B cell (primary cell): Measurements from ENCODE around the gene BRIP1. TPM values are rescaled to one million over a fixed set of nuclear protein-coding genes. Genes with fewer than 3 reads are reported as not detected.

Source experiments
- ATAC-seq: fragments of 200-7000 bp; cut with Tn5 transposase; one replicate; pipeline ENCODE4 v1.10.0; 2021; ENCODE audit warnings: low read depth, mild to moderate bottlenecking, moderate number of reproducible peaks, moderate library complexity
- CTCF ChIA-PET: fragments of 350-600 bp; sonication (Branson Sonifier 250); formaldehyde crosslinking; loops from one replicate; lab custom pipeline; 2021; ENCODE audit warnings: antibody characterized with exemption, inconsistent platforms; lab: Charles Lee
- POLR2A ChIA-PET: fragments of 350-600 bp; sonication (Branson Sonifier 250); formaldehyde crosslinking; loops from one replicate; lab custom pipeline; 2021; ENCODE audit warnings: antibody characterized with exemption; lab: Charles Lee
- DNase-seq: peaks from one replicate; pipeline ENCODE4 v3.0.0; 2013
- H2AFZ ChIP-seq: 2 replicates; pipeline ENCODE4 v1.6.1; 2012; ENCODE audit warnings: mild to moderate bottlenecking, low read depth, low read length; ENCODE audit not compliant: insufficient read depth, poor library complexity, severe bottlenecking
- H3K27ac ChIP-seq, 2 donors: 1 replicate in 1 of 2; 2 replicates in 1 of 2; pipeline ENCODE4 v1.5.1; 2012 to 2013; ENCODE audit warnings: low read length in 2 of 2, mild to moderate bottlenecking in 2 of 2, moderate library complexity in 1 of 2
- H3K27me3 ChIP-seq, 4 experiments: fragments of 200-600 bp in 1 of 4; sonication (generic) in 1 of 4; replicated peaks in 1 of 4; 1 replicate in 2 of 4; 2 replicates in 2 of 4; pipeline versions ENCODE4 v1.6.1 to v1.7.0; 2013 to 2016; ENCODE audit warnings: low read length in 3 of 4, mild to moderate bottlenecking in 2 of 4, mixed read lengths in 1 of 4, moderate library complexity in 1 of 4; ENCODE audit not compliant: insufficient read depth in 4 of 4, control insufficient read depth in 3 of 4; ENCODE audit errors: control extremely low read depth in 1 of 4
- H3K36me3 ChIP-seq, 2 experiments: replicated peaks in 1 of 2; 1 replicate in 1 of 2; 2 replicates in 1 of 2; pipeline versions ENCODE4 v1.6.1 to v1.7.1; 2013; ENCODE audit warnings: low read length in 1 of 2; ENCODE audit not compliant: insufficient read depth in 2 of 2, control insufficient read depth in 1 of 2; ENCODE audit errors: control extremely low read depth in 1 of 2, extremely low read depth in 1 of 2
- H3K4me1 ChIP-seq, 2 donors: fragments of 200-600 bp in 1 of 2; sonication (generic) in 1 of 2; 1 replicate in 1 of 2; 2 replicates in 1 of 2; pipeline versions ENCODE4 v1.5.1 to v1.6.1; 2013 to 2017; ENCODE audit warnings: low read length in 2 of 2; ENCODE audit not compliant: control insufficient read depth in 2 of 2, insufficient read depth in 2 of 2
- H3K4me2 ChIP-seq: replicated peaks from 2 replicates; pipeline ENCODE3; 2012; ENCODE audit warnings: mild to moderate bottlenecking, low read depth, low read length; ENCODE audit not compliant: poor library complexity, severe bottlenecking
- H3K4me3 ChIP-seq, 5 experiments: fragments of 200-600 bp in 1 of 5; sonication (generic) in 1 of 5; 1 replicate in 3 of 5; 2 replicates in 2 of 5; pipeline versions ENCODE4 v1.5.1 to v1.7.0; 2011 to 2016; ENCODE audit warnings: low read length in 4 of 5, mild to moderate bottlenecking in 4 of 5, low read depth in 2 of 5, control low read depth in 1 of 5, moderate library complexity in 1 of 5; ENCODE audit not compliant: insufficient read depth in 1 of 5; ENCODE audit errors: control extremely low read depth in 1 of 5, extremely low read depth in 1 of 5
- H3K79me2 ChIP-seq: fragments of 200-600 bp; sonication (generic); one replicate; pipeline ENCODE4 v1.6.0; 2016; ENCODE audit warnings: low read length; ENCODE audit not compliant: control insufficient read depth, insufficient read depth
- H3K9ac ChIP-seq: fragments of 200-600 bp; sonication (generic); 2 replicates; pipeline ENCODE4 v1.6.1; 2017; ENCODE audit warnings: mild to moderate bottlenecking, low read length, moderate library complexity
- H3K9me3 ChIP-seq, 3 donors: one replicate each; pipeline versions ENCODE4 v1.6.1 to v1.7.1; 2013; ENCODE audit warnings: low read length in 2 of 3; ENCODE audit not compliant: control insufficient read depth in 2 of 3, insufficient read depth in 1 of 3; ENCODE audit errors: control extremely low read depth in 1 of 3
- H4K20me1 ChIP-seq: 2 replicates; pipeline ENCODE4 v1.6.0; 2012; ENCODE audit warnings: mild to moderate bottlenecking, low read length; ENCODE audit not compliant: insufficient read depth, control insufficient read depth, poor library complexity, severe bottlenecking
- H3K27ac Mint-ChIP-seq: one replicate; pipeline ENCODE4 v1.8.0; 2021; ENCODE audit warnings: mixed read lengths
- H3K27me3 Mint-ChIP-seq: one replicate; pipeline ENCODE4 v1.8.0; 2021; ENCODE audit warnings: mixed read lengths
- H3K4me1 Mint-ChIP-seq: one replicate; pipeline ENCODE4 v1.8.0; 2021; ENCODE audit warnings: mixed read lengths
- H3K4me3 Mint-ChIP-seq: one replicate; pipeline ENCODE4 v1.8.0; 2021; ENCODE audit warnings: mixed read lengths
- H3K9me3 Mint-ChIP-seq: one replicate; pipeline ENCODE4 v1.8.0; 2022; ENCODE audit warnings: mixed read lengths; ENCODE audit not compliant: insufficient read depth
- EZH2 ChIP-seq: IDR thresholded peaks from 2 replicates; pipeline ENCODE4 v1.6.1; 2012; ENCODE audit warnings: borderline replicate concordance, low read depth, mild to moderate bottlenecking, moderate library complexity, low read length; ENCODE audit not compliant: insufficient read depth, poor library complexity, severe bottlenecking
- WGBS: methylation state at CpG from one replicate; pipeline ENCODE4 v1.1.5; 2013; ENCODE audit warnings: missing lambda C conversion rate; ENCODE audit not compliant: insufficient coverage; 5-methylcytosine and 5-hydroxymethylcytosine counted together
- intact Hi-C: fragments of 100-400 bp; cut with micrococcal nuclease; formaldehyde crosslinking; loops from one replicate; pipeline ENCODE4 v1.10.0; 2022
- polyA plus RNA-seq: library from polyadenylated mRNA; depleted of rRNA; stranded (reverse); fragments of >200 nt; gene quantifications from 2 replicates; pipeline ENCODE4 v1.2.3, GENCODE V29; 2012
- total RNA-seq, 2 donors: library from RNA; stranded (reverse); fragments of 120-200 nt in 1 of 2; gene quantifications; 1 replicate in 1 of 2; 2 replicates in 1 of 2; pipeline versions ENCODE4 v1.2.3 to v1.2.4, GENCODE V29; 2013 to 2022
- TF ChIP-seq, protein P1 (sequence below): fragments of 200-600 bp; IDR thresholded peaks from one replicate; pipeline ENCODE4 v1.8.0; 2022; ENCODE audit warnings: antibody characterized with exemption, mild to moderate bottlenecking

The BRIP1 gene
- total and polyA plus RNA-seq, 2 donors (not counting 1 experiment from before 2014, with no cell fraction given), result 0.89 to 2.4 TPM

DNA sequence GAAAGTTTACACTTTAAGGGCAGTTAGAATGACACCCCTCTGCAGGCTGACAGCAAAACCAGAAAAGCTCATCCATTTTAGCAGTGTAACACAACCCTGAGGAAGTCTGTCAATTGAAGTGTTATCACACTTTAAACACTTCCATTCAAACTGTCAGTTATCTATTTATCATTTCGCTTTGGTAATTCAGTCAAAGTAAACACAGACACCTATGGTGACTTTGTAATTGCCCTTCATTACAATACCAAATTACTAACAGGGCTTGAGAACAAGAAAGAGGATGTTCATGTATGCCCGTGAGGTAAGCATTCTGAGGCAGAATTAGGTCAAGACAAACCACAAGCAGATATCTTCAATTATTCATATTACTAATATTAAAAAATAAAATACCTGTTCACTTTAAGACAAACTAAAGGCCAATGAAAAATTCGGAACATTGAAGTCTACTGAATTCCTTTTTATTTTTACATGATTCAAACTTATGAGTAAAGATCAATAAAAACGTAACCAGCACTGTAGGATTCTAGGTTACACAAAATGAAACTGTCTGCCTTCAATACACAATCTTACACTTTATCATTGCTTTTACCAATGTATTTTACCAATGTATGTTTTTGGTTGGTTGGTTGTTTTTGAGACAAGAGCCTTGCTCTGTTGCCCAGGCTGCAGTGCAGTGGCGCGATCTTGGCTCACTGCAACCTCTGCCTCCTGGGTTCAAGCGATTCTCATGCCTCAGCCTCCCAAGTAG, 57.1 kb downstream of the BRIP1 start:
- H4K20me1 ChIP-seq, result no peaks in the 10 kb centered on the region
- ChIA-PET CTCF (no interaction called here), POLR2A (no interaction called here)
- H2AFZ ChIP-seq, result peak overlapping the region; percentile 28
- no peaks in the 10 kb centered on the region for H3K36me3 ChIP-seq
- no peak for ATAC-seq
- Mint-ChIP-seq H3K27me3 (no peaks in the 10 kb centered on the region), H3K9me3 (no peaks in the 10 kb centered on the region), H3K4me3 (peak overlapping the region; percentile 23), H3K4me1 (peaks cover 13% of the 10 kb centered on the region), H3K27ac (peak overlapping the region; percentile 65)
- intact Hi-C loops, result no loop called here
- no peak overlapping the region for H3K4me3 ChIP-seq
- no peaks in the 10 kb centered on the region for H3K9me3 ChIP-seq
- DNase-seq, result no peak
- H3K4me2 ChIP-seq, result peak overlapping the region; percentile 30
- TF ChIP-seq, protein P1, sequence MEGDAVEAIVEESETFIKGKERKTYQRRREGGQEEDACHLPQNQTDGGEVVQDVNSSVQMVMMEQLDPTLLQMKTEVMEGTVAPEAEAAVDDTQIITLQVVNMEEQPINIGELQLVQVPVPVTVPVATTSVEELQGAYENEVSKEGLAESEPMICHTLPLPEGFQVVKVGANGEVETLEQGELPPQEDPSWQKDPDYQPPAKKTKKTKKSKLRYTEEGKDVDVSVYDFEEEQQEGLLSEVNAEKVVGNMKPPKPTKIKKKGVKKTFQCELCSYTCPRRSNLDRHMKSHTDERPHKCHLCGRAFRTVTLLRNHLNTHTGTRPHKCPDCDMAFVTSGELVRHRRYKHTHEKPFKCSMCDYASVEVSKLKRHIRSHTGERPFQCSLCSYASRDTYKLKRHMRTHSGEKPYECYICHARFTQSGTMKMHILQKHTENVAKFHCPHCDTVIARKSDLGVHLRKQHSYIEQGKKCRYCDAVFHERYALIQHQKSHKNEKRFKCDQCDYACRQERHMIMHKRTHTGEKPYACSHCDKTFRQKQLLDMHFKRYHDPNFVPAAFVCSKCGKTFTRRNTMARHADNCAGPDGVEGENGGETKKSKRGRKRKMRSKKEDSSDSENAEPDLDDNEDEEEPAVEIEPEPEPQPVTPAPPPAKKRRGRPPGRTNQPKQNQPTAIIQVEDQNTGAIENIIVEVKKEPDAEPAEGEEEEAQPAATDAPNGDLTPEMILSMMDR, result no peak
- TF ChIP-seq EZH2, result no peak
- H3K4me1 ChIP-seq, result no peaks in the 10 kb centered on the region
- 100% methylated on average over 3 of the region's 7 CpGs for WGBS
- H3K9ac ChIP-seq, result no peak overlapping the region
- H3K79me2 ChIP-seq, result no peaks in the 10 kb centered on the region
- H3K27me3 ChIP-seq, result no peaks in the 10 kb centered on the region
- no peak overlapping the region for H3K27ac ChIP-seq

DNA sequence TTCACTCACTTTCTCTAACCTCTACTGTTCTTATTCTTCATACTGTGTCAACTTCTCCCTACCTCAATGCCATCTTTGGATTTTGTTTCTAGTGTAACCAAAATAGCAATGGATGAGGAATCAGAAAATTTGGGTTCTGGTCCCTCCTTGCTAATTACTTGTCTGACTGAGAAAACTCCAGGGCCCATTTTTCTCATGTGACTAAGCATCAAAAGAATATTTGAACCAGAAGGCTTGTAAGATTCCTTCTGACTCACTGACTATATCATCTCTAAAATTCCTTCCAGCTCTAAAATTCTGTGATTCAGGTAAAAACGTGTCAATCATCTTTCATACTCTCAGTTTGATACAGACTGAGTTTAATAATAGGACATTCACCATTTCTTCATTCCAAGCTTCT, 57.9 kb downstream of the BRIP1 start:
- Histone ChIP-seq H3K9ac (no peak overlapping the region), H3K79me2 (no peaks in the 10 kb centered on the region), H2AFZ (no peak overlapping the region), H3K4me1 (no peaks in the 10 kb centered on the region), H4K20me1 (no peaks in the 10 kb centered on the region), H3K27me3 (no peaks in the 10 kb centered on the region), H3K4me3 (no peak overlapping the region), H3K4me2 (no peak overlapping the region), H3K27ac (no peak overlapping the region), H3K36me3 (no peaks in the 10 kb centered on the region), H3K9me3 (no peaks in the 10 kb centered on the region)
- Mint-ChIP-seq H3K27me3 (no peaks in the 10 kb centered on the region), H3K27ac (no peak overlapping the region), H3K4me1 (peaks cover 13% of the 10 kb centered on the region), H3K4me3 (no peak overlapping the region), H3K9me3 (no peaks in the 10 kb centered on the region)
- CTCF ChIA-PET, result no interaction called here
- no CpG with 5 or more reads among the region's 1 CpG for WGBS
- POLR2A ChIA-PET, result no interaction called here
- DNase-seq (no peak), ATAC-seq (no peak)
- intact Hi-C loops, result no loop called here
- TF ChIP-seq EZH2, result no peak
- TF ChIP-seq, protein P1, result no peak
